ENCODE measurements around the gene TOMM20.

GRCh38 chr1:235073331-235073967 is 55.2 kb downstream of the TOMM20 start:
- no peak for TF ChIP-seq TAF1 (IDR thresholded peaks at IDR 0.05; ENCODE audit: borderline replicate concordance, insufficient read depth, low read length)
- TF ChIP-seq REST (IDR thresholded peaks at IDR 0.05; ENCODE audit: insufficient read depth in 1 of 2, low read depth in 2 of 2, low read length in 2 of 2), result no peak
